K562 (cell line): Measurements from ENCODE around the gene SLMAP. TPM values are rescaled to one million over a fixed set of nuclear protein-coding genes. Genes with fewer than 3 reads are reported as not detected.

Source experiments
- ATF7 ChIP-seq: fragments of 450-650 bp; IDR thresholded peaks from 2 replicates; pipeline ENCODE4 v1.7.1; 2014; ENCODE audit warnings: mild to moderate bottlenecking, moderate library complexity
- FOXP4 ChIP-seq: sonication (generic); formaldehyde crosslinking; IDR thresholded peaks from 2 replicates; pipeline ENCODE4 v1.8.0; 2022; ENCODE audit warnings: mild to moderate bottlenecking, missing genetic modification reagents, borderline replicate concordance
- PRDM10 ChIP-seq: fragments of 450-650 bp; IDR thresholded peaks from 2 replicates; pipeline ENCODE4 v1.6.1; 2018; ENCODE audit not compliant: partially characterized antibody
- PURB ChIP-seq: sonication (generic); formaldehyde crosslinking; IDR thresholded peaks from 2 replicates; pipeline ENCODE4 v1.9.0; 2021; ENCODE audit warnings: low read depth, mild to moderate bottlenecking, missing genetic modification reagents
- ZNF436 ChIP-seq: fragments of 250-450, 450-650 bp; sonication (Bioruptor Pico); formaldehyde crosslinking; IDR thresholded peaks from 2 replicates; pipeline ENCODE4 v1.7.0; 2020; ENCODE audit warnings: mild to moderate bottlenecking
- ZNF696 ChIP-seq: fragments of 250-450 bp; sonication (Bioruptor Pico); conservative IDR thresholded peaks from 2 replicates; pipeline ENCODE4 v1.4.0; 2020; ENCODE audit warnings: mild to moderate bottlenecking, moderate library complexity
- ZNF766 ChIP-seq: fragments of 200-800 bp; sonication (Bioruptor generic); conservative IDR thresholded peaks from 2 replicates; pipeline ENCODE4 v1.6.1; 2016; ENCODE audit warnings: missing genetic modification characterization, missing compliant biosample characterization
- polyA plus RNA-seq, 8 experiments: library from polyadenylated mRNA; depleted of rRNA in 4 of 8; stranded (reverse) in 5 of 8; unstranded in 3 of 8; fragments of >200 nt; fragmentation: Nextera tagmentation in 2 of 8; fragmentation: Illumina TruSeq in 1 of 8; extraction: Ambion mirVana in 2 of 8; extraction: Trizol in 1 of 8; gene quantifications; 2 replicates each; pipeline versions ENCODE4 v1.2.1 to v1.2.3, GENCODE V29; 2011 to 2014; ENCODE audit warnings: inconsistent platforms in 1 of 8, missing spikeins in 1 of 8
- total RNA-seq, 7 experiments: library from RNA; depleted of rRNA in 6 of 7; stranded (reverse); fragments of >200 nt in 6 of 7; fragmentation: Illumina TruSeq in 2 of 7; extraction: Trizol in 2 of 7; gene quantifications; 2 replicates each; pipeline versions ENCODE4 v1.2.1 to v1.2.3, GENCODE V29; 2011 to 2021; ENCODE audit warnings: low replicate concordance in 1 of 7
- TF ChIP-seq, protein P1 (sequence below): fragments of 450-650 bp; IDR thresholded peaks from 2 replicates; pipeline ENCODE4 v1.6.1; 2016; ENCODE audit warnings: low read depth
- TF ChIP-seq, protein P2 (sequence below), 2 experiments: fragments of 250-450 bp in 1 of 2; fragments of 450-650 bp in 1 of 2; sonication (Bioruptor Pico) in 1 of 2; IDR thresholded peaks; 2 replicates each; pipeline versions ENCODE4 v1.6.1 to v1.8.0; 2016 to 2021; ENCODE audit warnings: mild to moderate bottlenecking in 2 of 2, moderate library complexity in 2 of 2, missing compliant biosample characterization in 1 of 2, missing genetic modification characterization in 1 of 2

Gene SLMAP
- total and polyA plus RNA-seq, 9 of the 15 experiments (the other 6 are each of a cell fraction or from before 2014, with no cell fraction given) = 12.1 to 50.7 (median 28.3) TPM

GRCh38 chr3:57718118-57718517, 38.0 kb upstream of the SLMAP start (continued):
- TF ChIP-seq, protein P1, sequence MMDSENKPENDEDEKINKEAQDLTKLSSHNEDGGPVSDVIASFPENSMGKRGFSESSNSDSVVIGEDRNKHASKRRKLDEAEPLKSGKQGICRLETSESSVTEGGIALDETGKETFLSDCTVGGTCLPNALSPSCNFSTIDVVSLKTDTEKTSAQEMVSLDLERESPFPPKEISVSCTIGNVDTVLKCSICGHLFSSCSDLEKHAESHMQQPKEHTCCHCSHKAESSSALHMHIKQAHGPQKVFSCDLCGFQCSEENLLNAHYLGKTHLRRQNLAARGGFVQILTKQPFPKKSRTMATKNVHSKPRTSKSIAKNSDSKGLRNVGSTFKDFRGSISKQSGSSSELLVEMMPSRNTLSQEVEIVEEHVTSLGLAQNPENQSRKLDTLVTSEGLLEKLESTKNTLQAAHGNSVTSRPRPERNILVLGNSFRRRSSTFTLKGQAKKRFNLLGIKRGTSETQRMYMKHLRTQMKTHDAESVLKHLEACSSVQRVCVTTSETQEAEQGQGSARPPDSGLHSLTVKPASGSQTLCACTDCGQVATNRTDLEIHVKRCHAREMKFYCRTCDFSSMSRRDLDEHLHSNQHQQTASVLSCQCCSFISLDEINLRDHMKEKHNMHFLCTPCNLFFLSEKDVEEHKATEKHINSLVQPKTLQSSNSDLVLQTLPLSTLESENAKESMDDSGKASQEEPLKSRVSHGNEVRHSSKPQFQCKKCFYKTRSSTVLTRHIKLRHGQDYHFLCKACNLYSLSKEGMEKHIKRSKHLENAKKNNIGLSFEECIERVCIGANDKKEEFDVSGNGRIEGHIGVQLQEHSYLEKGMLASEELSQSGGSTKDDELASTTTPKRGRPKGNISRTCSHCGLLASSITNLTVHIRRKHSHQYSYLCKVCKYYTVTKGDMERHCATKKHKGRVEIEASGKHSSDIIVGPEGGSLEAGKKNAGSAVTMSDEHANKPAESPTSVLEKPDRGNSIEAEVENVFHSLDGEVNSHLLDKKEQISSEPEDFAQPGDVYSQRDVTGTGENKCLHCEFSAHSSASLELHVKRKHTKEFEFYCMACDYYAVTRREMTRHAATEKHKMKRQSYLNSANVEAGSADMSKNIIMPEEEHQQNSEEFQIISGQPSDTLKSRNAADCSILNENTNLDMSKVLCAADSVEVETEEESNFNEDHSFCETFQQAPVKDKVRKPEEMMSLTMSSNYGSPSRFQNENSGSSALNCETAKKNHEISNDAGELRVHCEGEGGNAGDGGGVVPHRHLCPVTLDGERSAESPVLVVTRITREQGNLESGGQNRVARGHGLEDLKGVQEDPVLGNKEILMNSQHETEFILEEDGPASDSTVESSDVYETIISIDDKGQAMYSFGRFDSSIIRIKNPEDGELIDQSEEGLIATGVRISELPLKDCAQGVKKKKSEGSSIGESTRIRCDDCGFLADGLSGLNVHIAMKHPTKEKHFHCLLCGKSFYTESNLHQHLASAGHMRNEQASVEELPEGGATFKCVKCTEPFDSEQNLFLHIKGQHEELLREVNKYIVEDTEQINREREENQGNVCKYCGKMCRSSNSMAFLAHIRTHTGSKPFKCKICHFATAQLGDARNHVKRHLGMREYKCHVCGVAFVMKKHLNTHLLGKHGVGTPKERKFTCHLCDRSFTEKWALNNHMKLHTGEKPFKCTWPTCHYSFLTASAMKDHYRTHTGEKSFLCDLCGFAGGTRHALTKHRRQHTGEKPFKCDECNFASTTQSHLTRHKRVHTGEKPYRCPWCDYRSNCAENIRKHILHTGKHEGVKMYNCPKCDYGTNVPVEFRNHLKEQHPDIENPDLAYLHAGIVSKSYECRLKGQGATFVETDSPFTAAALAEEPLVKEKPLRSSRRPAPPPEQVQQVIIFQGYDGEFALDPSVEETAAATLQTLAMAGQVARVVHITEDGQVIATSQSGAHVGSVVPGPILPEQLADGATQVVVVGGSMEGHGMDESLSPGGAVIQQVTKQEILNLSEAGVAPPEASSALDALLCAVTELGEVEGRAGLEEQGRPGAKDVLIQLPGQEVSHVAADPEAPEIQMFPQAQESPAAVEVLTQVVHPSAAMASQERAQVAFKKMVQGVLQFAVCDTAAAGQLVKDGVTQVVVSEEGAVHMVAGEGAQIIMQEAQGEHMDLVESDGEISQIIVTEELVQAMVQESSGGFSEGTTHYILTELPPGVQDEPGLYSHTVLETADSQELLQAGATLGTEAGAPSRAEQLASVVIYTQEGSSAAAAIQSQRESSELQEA = no peak
- no peak for TF ChIP-seq ZNF436 (CRISPR knock-in tag)
- no peak for TF ChIP-seq ATF7
- TF ChIP-seq ZNF766 (CRISPR knock-in tag) = no peak
- no peak for TF ChIP-seq FOXP4 (CRISPR knock-in tag)
- TF ChIP-seq PURB (CRISPR knock-in tag) = no peak
- TF ChIP-seq, protein P2, sequence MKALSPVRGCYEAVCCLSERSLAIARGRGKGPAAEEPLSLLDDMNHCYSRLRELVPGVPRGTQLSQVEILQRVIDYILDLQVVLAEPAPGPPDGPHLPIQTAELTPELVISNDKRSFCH (CRISPR knock-in tag; IDR thresholded peaks at IDR 0.05) = no peak
- TF ChIP-seq, protein P2 (tag; IDR thresholded peaks at IDR 0.05) = no peak
- TF ChIP-seq PRDM10 = no peak
- TF ChIP-seq ZNF696 = no peak
